GM21786 (cell line): ENCODE results near the gene PDE3B.

ENCODE experiments used
- ATAC-seq: cut with Tn5 transposase; IDR thresholded peaks from one replicate; pipeline ENCODE4 v1.9.1; 2021; ENCODE audit not compliant: unreplicated experiment

The PDE3B gene

DNA sequence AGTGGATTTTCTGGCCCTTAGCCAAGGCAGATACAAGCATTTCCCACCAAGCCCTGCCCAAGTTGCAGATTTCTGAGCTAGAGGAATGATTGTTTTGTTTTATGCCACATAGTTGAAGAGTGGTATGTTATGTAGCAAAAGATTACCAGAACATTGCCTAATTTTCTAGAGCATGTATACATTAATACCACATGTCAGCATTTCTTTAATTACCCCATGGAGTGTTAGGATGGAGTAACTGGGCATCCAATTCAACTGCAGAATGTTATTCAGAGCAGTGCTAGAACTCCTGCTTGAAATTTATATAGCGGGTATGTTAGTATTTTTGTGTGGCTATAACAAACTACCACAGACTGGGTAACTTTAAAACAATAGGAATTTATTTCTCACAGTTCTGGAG, 272.8 kb downstream of the PDE3B start:
- ATAC-seq: no peak
